Measurements from ENCODE around the gene AOC3. TPM values are rescaled to one million over a fixed set of nuclear protein-coding genes. Genes with fewer than 3 reads are reported as not detected.
"Not testable (repeated sequence)": the region's sequence is repeated elsewhere in the genome, so short reads cannot be mapped to it uniquely, and the experiment has no call there.

AOC3 gene
- total and polyA plus RNA-seq, 4 donors: 82.1 to 344 (median 188) TPM

GRCh38 chr17:42878924-42879595, 28.1 kb downstream of the AOC3 start:
- H3K27me3 ChIP-seq (ENCODE audit: control insufficient read depth in 1 of 2, insufficient read depth in 2 of 2, low read length in 1 of 2): no peaks in the 10 kb centered on the region
- no peak for DNase-seq
- H3K9me3 ChIP-seq (ENCODE audit: control insufficient read depth, low read length): no peaks in the 10 kb centered on the region
- H3K4me3 ChIP-seq (ENCODE audit: low read length in 2 of 2): no peak overlapping the region
- no peaks in the 10 kb centered on the region for H3K36me3 ChIP-seq (ENCODE audit: control insufficient read depth in 1 of 2, insufficient read depth in 2 of 2, low read length in 1 of 2)
- ATAC-seq (ENCODE audit: low FRiP score): no peak
- WGBS, 2 donors: 88 to 89% methylated on average over 8 of the region's 8 CpGs
- no peaks in the 10 kb centered on the region for H3K4me1 ChIP-seq (ENCODE audit: control insufficient read depth in 1 of 2, insufficient read depth in 2 of 2, low read length in 2 of 2)
- no peak overlapping the region for H3K27ac ChIP-seq (ENCODE audit: low read depth in 1 of 2, low read length in 2 of 2)
- intact Hi-C loops (cut with DNase I): no loop called here

- H3K4me1 ChIP-seq (ENCODE audit: control insufficient read depth in 1 of 2, insufficient read depth in 2 of 2, low read length in 2 of 2): no peaks in the 10 kb centered on the region
- no peak overlapping the region for H3K4me3 ChIP-seq (ENCODE audit: low read length in 2 of 2)
- no peak for ATAC-seq (ENCODE audit: low FRiP score)
- intact Hi-C loops (cut with DNase I): no loop called here
- H3K36me3 ChIP-seq (ENCODE audit: control insufficient read depth in 1 of 2, insufficient read depth in 2 of 2, low read length in 1 of 2): no peaks in the 10 kb centered on the region
- H3K9me3 ChIP-seq (ENCODE audit: control insufficient read depth, low read length): no peaks in the 10 kb centered on the region
- H3K27me3 ChIP-seq (ENCODE audit: control insufficient read depth in 1 of 2, insufficient read depth in 2 of 2, low read length in 1 of 2): no peaks in the 10 kb centered on the region
- DNase-seq: no peak
- H3K27ac ChIP-seq (ENCODE audit: low read depth in 1 of 2, low read length in 2 of 2): no peak overlapping the region
- WGBS, 2 donors: 50 to 51% methylated on average over 6 of the region's 6 CpGs
Measured at GRCh38 chr17:42879596-42879985, 28.6 kb downstream of the AOC3 start.

DNA sequence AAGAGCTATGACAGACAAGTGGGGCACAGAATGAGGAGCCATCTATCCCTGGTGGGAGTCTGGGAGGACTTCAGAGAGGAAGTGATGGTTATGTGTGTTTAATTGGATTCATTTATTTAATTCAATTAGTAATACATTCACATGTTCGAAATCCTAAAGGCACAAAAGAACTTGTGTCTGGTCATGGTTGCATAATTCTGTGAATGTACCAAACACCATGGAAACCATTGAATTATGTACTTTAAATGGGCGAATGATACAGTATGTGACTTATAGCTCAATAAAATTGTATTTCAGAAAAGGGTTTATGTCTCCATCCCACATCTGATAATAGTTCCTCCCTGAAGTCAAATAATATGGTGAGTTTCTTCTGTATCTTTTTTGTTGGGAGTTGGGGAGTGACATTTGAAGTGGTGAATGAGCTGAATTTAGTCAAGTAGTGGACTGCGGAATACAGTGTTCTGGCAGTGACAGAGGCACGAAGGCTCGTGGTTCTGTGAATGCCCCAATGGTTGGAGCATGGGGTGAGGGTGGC, 29.8 kb downstream of the AOC3 start:
- ATAC-seq (ENCODE audit: low FRiP score) (no peak), DNase-seq (no peak)
- intact Hi-C loops (cut with DNase I): no loop called here
- Histone ChIP-seq H3K36me3 (ENCODE audit: control insufficient read depth in 1 of 2, insufficient read depth in 2 of 2, low read length in 1 of 2) (no peaks in the 10 kb centered on the region), H3K4me1 (ENCODE audit: control insufficient read depth in 1 of 2, insufficient read depth in 2 of 2, low read length in 2 of 2) (no peaks in the 10 kb centered on the region), H3K27me3 (ENCODE audit: control insufficient read depth in 1 of 2, insufficient read depth in 2 of 2, low read length in 1 of 2) (no peaks in the 10 kb centered on the region), H3K4me3 (ENCODE audit: low read length in 2 of 2) (no peak overlapping the region), H3K9me3 (ENCODE audit: control insufficient read depth, low read length) (no peaks in the 10 kb centered on the region), H3K27ac (ENCODE audit: low read depth in 1 of 2, low read length in 2 of 2) (no peak overlapping the region)
- 82 to 86% methylated on average over 5 of the region's 5 CpGs for WGBS, 2 donors

- H3K27me3 ChIP-seq (ENCODE audit: control insufficient read depth in 1 of 2, insufficient read depth in 2 of 2, low read length in 1 of 2); H3K9me3 ChIP-seq (ENCODE audit: control insufficient read depth, low read length); H3K4me1 ChIP-seq (ENCODE audit: control insufficient read depth in 1 of 2, insufficient read depth in 2 of 2, low read length in 2 of 2); H3K4me3 ChIP-seq (ENCODE audit: low read length in 2 of 2); DNase-seq; ATAC-seq (ENCODE audit: low FRiP score); intact Hi-C loops (cut with DNase I); H3K27ac ChIP-seq (ENCODE audit: low read depth in 1 of 2, low read length in 2 of 2); H3K36me3 ChIP-seq (ENCODE audit: control insufficient read depth in 1 of 2, insufficient read depth in 2 of 2, low read length in 1 of 2): not testable (repeated sequence)
- 94 to 96% methylated on average over 6 of the region's 6 CpGs for WGBS, 2 donors
Measured at GRCh38 chr17:42881706-42882105, 30.7 kb downstream of the AOC3 start.

DNA sequence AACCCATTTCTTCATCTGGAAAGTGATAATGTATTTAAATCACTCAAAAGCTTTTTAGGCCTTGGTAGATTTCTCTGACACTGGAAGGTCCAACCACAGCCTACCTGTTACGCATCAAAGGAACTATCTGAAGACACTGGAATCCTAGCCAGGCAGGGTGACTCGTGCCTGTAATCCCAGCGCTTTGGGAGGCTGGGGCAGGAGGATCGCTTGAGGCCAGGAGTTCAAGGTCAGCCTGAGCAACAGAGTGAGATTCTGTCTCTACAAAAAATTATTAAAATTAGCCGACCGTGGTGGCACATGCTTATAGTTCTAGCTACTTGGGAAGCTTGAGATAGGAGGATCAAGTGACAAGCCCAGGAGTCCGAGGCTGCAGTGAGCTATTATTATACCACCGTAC, 31.2 kb downstream of the AOC3 start:
- WGBS, 2 donors: 91 to 92% methylated on average over 8 of the region's 8 CpGs
- no peaks in the 10 kb centered on the region for H3K9me3 ChIP-seq (ENCODE audit: control insufficient read depth, low read length)
- no peaks in the 10 kb centered on the region for H3K36me3 ChIP-seq (ENCODE audit: control insufficient read depth in 1 of 2, insufficient read depth in 2 of 2, low read length in 1 of 2)
- DNase-seq (no peak), ATAC-seq (ENCODE audit: low FRiP score) (no peak)
- no peaks in the 10 kb centered on the region for H3K4me1 ChIP-seq (ENCODE audit: control insufficient read depth in 1 of 2, insufficient read depth in 2 of 2, low read length in 2 of 2)
- no peak overlapping the region for H3K4me3 ChIP-seq (ENCODE audit: low read length in 2 of 2)
- H3K27me3 ChIP-seq (ENCODE audit: control insufficient read depth in 1 of 2, insufficient read depth in 2 of 2, low read length in 1 of 2): no peaks in the 10 kb centered on the region
- H3K27ac ChIP-seq (ENCODE audit: low read depth in 1 of 2, low read length in 2 of 2): no peak overlapping the region
- intact Hi-C loops (cut with DNase I): no loop called here

- ATAC-seq (ENCODE audit: low FRiP score) (no peak), DNase-seq (no peak)
- Histone ChIP-seq H3K4me1 (ENCODE audit: control insufficient read depth in 1 of 2, insufficient read depth in 2 of 2, low read length in 2 of 2) (no peaks in the 10 kb centered on the region), H3K9me3 (ENCODE audit: control insufficient read depth, low read length) (no peaks in the 10 kb centered on the region), H3K27me3 (ENCODE audit: control insufficient read depth in 1 of 2, insufficient read depth in 2 of 2, low read length in 1 of 2) (no peaks in the 10 kb centered on the region), H3K36me3 (ENCODE audit: control insufficient read depth in 1 of 2, insufficient read depth in 2 of 2, low read length in 1 of 2) (no peaks in the 10 kb centered on the region), H3K4me3 (ENCODE audit: low read length in 2 of 2) (no peak overlapping the region), H3K27ac (ENCODE audit: low read depth in 1 of 2, low read length in 2 of 2) (no peak overlapping the region)
- intact Hi-C loops (cut with DNase I): no loop called here
- 88 to 90% methylated on average over 7 of the region's 7 CpGs for WGBS, 2 donors
Measured at GRCh38 chr17:42883802-42884558, 33.0 kb downstream of the AOC3 start.

- H3K27me3 ChIP-seq (ENCODE audit: control insufficient read depth in 1 of 2, insufficient read depth in 2 of 2, low read length in 1 of 2); H3K4me3 ChIP-seq (ENCODE audit: low read length in 2 of 2); intact Hi-C loops (cut with DNase I); H3K36me3 ChIP-seq (ENCODE audit: control insufficient read depth in 1 of 2, insufficient read depth in 2 of 2, low read length in 1 of 2); H3K27ac ChIP-seq (ENCODE audit: low read depth in 1 of 2, low read length in 2 of 2); H3K9me3 ChIP-seq (ENCODE audit: control insufficient read depth, low read length); ATAC-seq (ENCODE audit: low FRiP score); DNase-seq; H3K4me1 ChIP-seq (ENCODE audit: control insufficient read depth in 1 of 2, insufficient read depth in 2 of 2, low read length in 2 of 2): not testable (repeated sequence)
- 94 to 96% methylated on average over 3 of the region's 3 CpGs for WGBS, 2 donors
Measured at GRCh38 chr17:42885806-42886205, 34.8 kb downstream of the AOC3 start.

DNA sequence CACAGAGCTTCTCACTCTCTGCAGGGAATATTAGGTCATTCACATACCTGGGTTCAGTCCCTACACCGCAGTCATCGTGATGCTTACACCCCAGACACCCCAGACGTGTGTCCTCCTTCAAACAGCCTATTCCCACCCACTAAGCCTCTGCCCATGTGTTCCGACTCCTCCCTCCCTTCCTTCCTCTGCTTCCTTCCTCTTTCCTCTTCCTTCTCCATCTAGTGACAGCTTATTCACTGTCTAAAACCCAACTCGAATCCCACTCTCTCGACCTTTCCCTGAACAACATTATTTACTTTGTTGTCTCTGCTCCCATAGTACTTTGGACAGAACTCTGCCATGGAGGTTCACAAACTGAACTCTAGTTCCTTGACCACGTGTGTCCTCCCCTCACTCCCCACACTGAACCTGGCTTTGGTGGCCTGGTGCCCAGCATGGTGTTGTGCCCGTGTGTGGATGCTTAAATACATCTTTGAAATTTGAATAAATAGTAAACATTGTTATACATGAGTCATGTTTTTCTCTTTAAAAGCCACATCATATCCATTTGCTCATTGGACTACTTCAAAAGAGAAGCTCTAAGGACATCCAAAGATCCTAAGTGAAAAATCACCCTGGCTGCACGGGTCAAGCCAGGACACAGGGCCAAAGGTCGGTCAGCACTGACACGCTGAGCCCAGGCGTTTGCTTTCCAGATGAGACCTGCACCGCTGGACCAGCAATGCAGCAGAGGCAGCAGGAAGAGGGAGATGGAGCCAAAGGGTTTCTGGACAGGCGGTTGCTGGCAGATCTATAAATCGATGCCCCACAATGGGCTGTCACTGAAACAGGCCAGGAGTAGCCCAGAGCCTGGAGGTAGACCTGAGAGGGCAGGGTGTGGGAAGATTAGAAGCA, 35.5 kb downstream of the AOC3 start:
- Histone ChIP-seq H3K9me3 (ENCODE audit: control insufficient read depth, low read length) (no peaks in the 10 kb centered on the region), H3K4me3 (ENCODE audit: low read length in 2 of 2) (no peak overlapping the region), H3K27ac (ENCODE audit: low read depth in 1 of 2, low read length in 2 of 2) (no peak overlapping the region), H3K36me3 (ENCODE audit: control insufficient read depth in 1 of 2, insufficient read depth in 2 of 2, low read length in 1 of 2) (no peaks in the 10 kb centered on the region), H3K4me1 (ENCODE audit: control insufficient read depth in 1 of 2, insufficient read depth in 2 of 2, low read length in 2 of 2) (no peaks in the 10 kb centered on the region), H3K27me3 (ENCODE audit: control insufficient read depth in 1 of 2, insufficient read depth in 2 of 2, low read length in 1 of 2) (no peaks in the 10 kb centered on the region)
- DNase-seq: no peak
- WGBS, 2 donors: 72 to 75% methylated on average over 15 of the region's 15 CpGs
- no peak for ATAC-seq (ENCODE audit: low FRiP score)
- intact Hi-C loops (cut with DNase I): no loop called here
